HepG2 (cell line): ENCODE data around the gene ZXDC. TPM values are rescaled to one million over a fixed set of nuclear protein-coding genes. Genes with fewer than 3 reads are reported as not detected.

Source experiments
- ATAC-seq: fragments of 200-7000 bp; cut with Tn5 transposase; 3 replicates; pipeline ENCODE4 v1.9.1; 2020; ENCODE audit warnings: mild to moderate bottlenecking, moderate library complexity
- BruUV-seq: library from RNA; stranded (reverse); fragments of 400-500 nt; replicated peaks from 2 replicates; lab custom pipeline; 2021; lab: Mats Ljungman, UMichigan
- CTCF ChIA-PET: fragments of 300-600 bp; formaldehyde crosslinking; extraction: SDS; loops from one replicate; lab custom pipeline; 2021; ENCODE audit warnings: low total read pairs, inconsistent platforms, low intra/inter-chr PET ratio; lab: Yijun Ruan, JAX
- POLR2A ChIA-PET: fragments of 350-600 bp; sonication (Branson Sonifier 250); formaldehyde crosslinking; loops from one replicate; lab custom pipeline; 2020; ENCODE audit warnings: antibody characterized with exemption, inconsistent platforms; lab: Yijun Ruan, JAX
- DNase-seq: peaks from one replicate; pipeline ENCODE4 v3.0.0-alpha.2; 2015; ENCODE audit warnings: low spot score
- FAIRE-seq: peaks from 3 replicates; lab custom pipeline; 2011; peaks lifted over from hg19 to GRCh38; lab: Jason Lieb, UNC
- H2AFZ ChIP-seq: one replicate; pipeline ENCODE4 v1.6.1; 2011; ENCODE audit warnings: low read length, inconsistent platforms
- H3K27ac ChIP-seq: fragments of 300-600 bp; 3 replicates; pipeline ENCODE4 v1.8.0; 2011; ENCODE audit warnings: mixed run types, mild to moderate bottlenecking, mixed read lengths, low read length, inconsistent platforms; ENCODE audit not compliant: insufficient read depth; ENCODE audit errors: extremely low read length
- H3K27me3 ChIP-seq, 2 experiments: fragments of 200-600 bp in 1 of 2; 2 replicates in 1 of 2; 3 replicates in 1 of 2; pipeline versions ENCODE4 v1.6.0 to v1.8.0; 2011; ENCODE audit warnings: low read length in 2 of 2, mild to moderate bottlenecking in 2 of 2, moderate library complexity in 2 of 2, inconsistent platforms in 1 of 2; ENCODE audit not compliant: insufficient read depth in 2 of 2, control insufficient read depth in 1 of 2
- H3K36me3 ChIP-seq, 2 experiments: fragments of 200-600 bp in 1 of 2; replicated peaks in 1 of 2; 2 replicates in 1 of 2; 3 replicates in 1 of 2; pipeline versions ENCODE4 v1.5.1 to v1.8.0; 2011; ENCODE audit warnings: low read length in 2 of 2, inconsistent platforms in 1 of 2; ENCODE audit not compliant: insufficient read depth in 2 of 2, control insufficient read depth in 1 of 2
- H3K4me1 ChIP-seq: 2 replicates; pipeline ENCODE4 v1.5.1; 2012; ENCODE audit warnings: low read length, inconsistent platforms; ENCODE audit not compliant: insufficient read depth
- H3K4me2 ChIP-seq: 2 replicates; pipeline ENCODE4 v1.6.0; 2011; ENCODE audit warnings: low read depth, low read length, inconsistent platforms
- H3K4me3 ChIP-seq, 3 experiments: fragments of 200-600 bp in 1 of 3; sonication (generic), shearing (Covaris generic) in 1 of 3; replicated peaks in 1 of 3; 2 replicates each; pipeline ENCODE4 v1.5.1; 2011 to 2016; ENCODE audit warnings: low read length in 3 of 3, inconsistent platforms in 2 of 3, low read depth in 2 of 3, mild to moderate bottlenecking in 2 of 3, control low read depth in 1 of 3, mixed read lengths in 1 of 3; ENCODE audit not compliant: insufficient read depth in 1 of 3
- H3K79me2 ChIP-seq: one replicate; pipeline ENCODE4 v1.6.1; 2011; ENCODE audit warnings: low read length, inconsistent platforms; ENCODE audit not compliant: insufficient read depth
- H3K9ac ChIP-seq: 2 replicates; pipeline ENCODE4 v1.6.0; 2011; ENCODE audit warnings: mild to moderate bottlenecking, low read depth, low read length, inconsistent platforms; ENCODE audit not compliant: insufficient read depth
- H3K9me3 ChIP-seq: 2 replicates; pipeline ENCODE4 v1.5.1; 2012; ENCODE audit warnings: mild to moderate bottlenecking, low read length
- H4K20me1 ChIP-seq: 2 replicates; pipeline ENCODE4 v1.6.0; 2011; ENCODE audit warnings: inconsistent platforms, mild to moderate bottlenecking, low read length, moderate library complexity; ENCODE audit not compliant: insufficient read depth
- ELF1 ChIP-seq: sonication (generic); formaldehyde crosslinking; IDR thresholded peaks from 2 replicates; pipeline ENCODE4 v1.4.0; 2020; ENCODE audit warnings: missing genetic modification reagents
- FOXM1 ChIP-seq: sonication (generic); formaldehyde crosslinking; IDR thresholded peaks from 2 replicates; pipeline ENCODE4 v1.5.0; 2020; ENCODE audit warnings: missing genetic modification reagents
- MAFG ChIP-seq: sonication (generic); formaldehyde crosslinking; IDR thresholded peaks from 2 replicates; pipeline ENCODE4 v1.5.1; 2020; ENCODE audit warnings: mild to moderate bottlenecking, missing genetic modification reagents
- NFYC ChIP-seq: IDR thresholded peaks from 2 replicates; pipeline ENCODE4 v1.6.1; 2016; ENCODE audit warnings: missing genetic modification reagents, missing compliant biosample characterization
- PAX8 ChIP-seq: sonication (generic); formaldehyde crosslinking; IDR thresholded peaks from 2 replicates; pipeline ENCODE4 v1.8.0; 2022; ENCODE audit warnings: mild to moderate bottlenecking, missing genetic modification reagents, borderline replicate concordance
- ZNF567 ChIP-seq: sonication (generic); formaldehyde crosslinking; IDR thresholded peaks from 2 replicates; pipeline ENCODE4 v1.8.1; 2023; ENCODE audit warnings: mild to moderate bottlenecking, missing genetic modification reagents, borderline replicate concordance
- ZNF652 ChIP-seq: IDR thresholded peaks from 2 replicates; pipeline ENCODE4 v1.6.1; 2016; ENCODE audit warnings: low read depth, borderline replicate concordance
- WGBS: methylation state at CpG from one replicate; pipeline ENCODE4 v1.1.6; 2017; ENCODE audit warnings: low lambda C conversion rate; 5-methylcytosine and 5-hydroxymethylcytosine counted together
- in situ Hi-C: cut with HindIII; loops from 2 replicates; pipeline ENCODE4 v1.10.0; 2017; ENCODE audit warnings: low pct_unique_long_range_greater_than_20kb; ENCODE audit not compliant: extremely low pct_ligation_motif_present
- intact Hi-C: fragments of 100-400 bp; cut with micrococcal nuclease; formaldehyde crosslinking; loops from one replicate; pipeline ENCODE4 v1.10.0; 2022; ENCODE audit not compliant: unreplicated experiment
- polyA plus RNA-seq, 8 experiments: library from polyadenylated mRNA; depleted of rRNA in 3 of 8; stranded (reverse) in 7 of 8; unstranded in 1 of 8; fragments of >200 nt; fragmentation: Illumina TruSeq in 4 of 8; extraction: Trizol in 4 of 8; gene quantifications; 2 replicates each; pipeline versions ENCODE4 v1.2.1 to v1.2.3, GENCODE V29; 2011 to 2016; ENCODE audit warnings: low read depth in 4 of 8, missing spikeins in 1 of 8, mixed read lengths in 1 of 8; ENCODE audit not compliant: insufficient read depth in 1 of 8
- total RNA-seq, 5 experiments: library from RNA; depleted of rRNA; stranded (reverse); fragments of >200 nt; fragmentation: Illumina TruSeq; extraction: Trizol; gene quantifications; 2 replicates each; pipeline ENCODE4 v1.2.3, GENCODE V29; 2016; ENCODE audit warnings: low read depth in 1 of 5
- TF ChIP-seq, protein P1 (sequence below): sonication (generic); formaldehyde crosslinking; IDR thresholded peaks from 2 replicates; pipeline ENCODE4 v1.8.0; 2022; ENCODE audit warnings: missing genetic modification reagents, mild to moderate bottlenecking, inconsistent platforms, borderline replicate concordance
- TF ChIP-seq, protein P2 (sequence below): sonication (generic); formaldehyde crosslinking; IDR thresholded peaks from 2 replicates; pipeline ENCODE4 v1.4.0; 2020; ENCODE audit warnings: missing genetic modification reagents, low read depth, mild to moderate bottlenecking, borderline replicate concordance
- TF ChIP-seq, protein P3 (sequence below): sonication (generic); formaldehyde crosslinking; IDR thresholded peaks from 2 replicates; pipeline ENCODE4 v1.4.0; 2020; ENCODE audit warnings: missing genetic modification reagents, borderline replicate concordance

ZXDC gene
- total and polyA plus RNA-seq, 2 of the 13 experiments (the other 11 are each of a cell fraction or from before 2014, with no cell fraction given) = 17.6 to 21.2 TPM

DNA sequence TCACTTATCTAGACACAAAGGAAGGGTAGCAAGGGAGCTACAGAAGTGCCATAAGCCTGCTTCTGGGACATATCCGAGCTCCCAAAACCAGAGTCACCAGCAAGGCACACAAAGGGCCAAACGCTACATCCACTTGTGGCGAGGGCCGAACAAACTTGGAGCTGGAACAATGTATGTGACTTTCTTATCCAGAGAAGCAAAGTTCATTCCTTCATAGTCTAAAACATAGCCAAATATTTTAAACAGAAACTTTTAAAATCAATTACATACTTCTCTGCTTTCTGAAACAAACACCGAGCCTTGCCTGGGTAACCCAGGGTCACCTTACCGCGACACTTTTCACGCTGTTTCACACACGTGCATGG, 15.9 kb downstream of the ZXDC start:
- H3K36me3 ChIP-seq = peaks cover 43 to 85% of the 10 kb centered on the region in 2 experiments
- peaks cover 16% of the 10 kb centered on the region for H3K79me2 ChIP-seq
- WGBS = 98% methylated on average over 9 of the region's 9 CpGs
- no peak overlapping the region for H3K4me2 ChIP-seq
- FAIRE-seq (no peak), DNase-seq (no peak), ATAC-seq (no peak)
- CTCF ChIA-PET = no interaction called here
- BruUV-seq = no TSS peak
- no peak overlapping the region for H3K4me3 ChIP-seq
- H4K20me1 ChIP-seq = peaks cover 8% of the 10 kb centered on the region; the same call in 1 of the 2 replicates
- POLR2A ChIA-PET = interaction anchor here (1.4 kb wide), 1 partner anchor 12 kb away, joined by 3 read pairs; no protein-coding TSS in a partner anchor
- H3K9ac ChIP-seq = no peak overlapping the region
- peaks cover 10% of the 10 kb centered on the region for H3K4me1 ChIP-seq
- TF ChIP-seq, protein P1, sequence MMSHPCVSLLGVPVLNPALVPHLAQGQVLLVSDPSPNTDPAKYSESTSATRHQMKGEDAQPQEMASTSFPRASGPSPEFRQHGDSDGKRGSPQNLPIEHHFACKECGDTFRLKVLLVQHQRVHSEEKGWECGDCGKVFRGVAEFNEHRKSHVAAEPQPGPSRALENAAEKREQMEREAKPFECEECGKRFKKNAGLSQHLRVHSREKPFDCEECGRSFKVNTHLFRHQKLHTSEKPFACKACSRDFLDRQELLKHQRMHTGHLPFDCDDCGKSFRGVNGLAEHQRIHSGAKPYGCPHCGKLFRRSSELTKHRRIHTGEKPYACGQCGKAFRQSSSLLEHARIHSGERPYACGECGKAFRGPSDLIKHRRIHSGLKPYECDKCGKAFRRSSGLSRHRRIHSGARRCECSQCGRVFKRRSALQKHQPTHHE = no peak
- TF ChIP-seq, protein P2, sequence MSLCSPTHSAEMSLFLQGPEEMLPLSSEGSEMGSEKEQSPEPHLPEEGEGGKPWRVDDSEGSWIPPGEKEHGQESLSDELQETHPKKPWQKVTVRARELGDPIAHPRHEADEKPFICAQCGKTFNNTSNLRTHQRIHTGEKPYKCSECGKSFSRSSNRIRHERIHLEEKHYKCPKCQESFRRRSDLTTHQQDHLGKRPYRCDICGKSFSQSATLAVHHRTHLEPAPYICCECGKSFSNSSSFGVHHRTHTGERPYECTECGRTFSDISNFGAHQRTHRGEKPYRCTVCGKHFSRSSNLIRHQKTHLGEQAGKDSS = no peak
- TF ChIP-seq ELF1 (CRISPR knock-in tag) (no peak), FOXM1 (CRISPR knock-in tag) (no peak), ZNF652 (no peak), MAFG (CRISPR knock-in tag) (no peak), NFYC (CRISPR knock-in tag) (no peak), ZNF567 (CRISPR knock-in tag) (no peak), PAX8 (CRISPR knock-in tag) (no peak)
- TF ChIP-seq, protein P3, sequence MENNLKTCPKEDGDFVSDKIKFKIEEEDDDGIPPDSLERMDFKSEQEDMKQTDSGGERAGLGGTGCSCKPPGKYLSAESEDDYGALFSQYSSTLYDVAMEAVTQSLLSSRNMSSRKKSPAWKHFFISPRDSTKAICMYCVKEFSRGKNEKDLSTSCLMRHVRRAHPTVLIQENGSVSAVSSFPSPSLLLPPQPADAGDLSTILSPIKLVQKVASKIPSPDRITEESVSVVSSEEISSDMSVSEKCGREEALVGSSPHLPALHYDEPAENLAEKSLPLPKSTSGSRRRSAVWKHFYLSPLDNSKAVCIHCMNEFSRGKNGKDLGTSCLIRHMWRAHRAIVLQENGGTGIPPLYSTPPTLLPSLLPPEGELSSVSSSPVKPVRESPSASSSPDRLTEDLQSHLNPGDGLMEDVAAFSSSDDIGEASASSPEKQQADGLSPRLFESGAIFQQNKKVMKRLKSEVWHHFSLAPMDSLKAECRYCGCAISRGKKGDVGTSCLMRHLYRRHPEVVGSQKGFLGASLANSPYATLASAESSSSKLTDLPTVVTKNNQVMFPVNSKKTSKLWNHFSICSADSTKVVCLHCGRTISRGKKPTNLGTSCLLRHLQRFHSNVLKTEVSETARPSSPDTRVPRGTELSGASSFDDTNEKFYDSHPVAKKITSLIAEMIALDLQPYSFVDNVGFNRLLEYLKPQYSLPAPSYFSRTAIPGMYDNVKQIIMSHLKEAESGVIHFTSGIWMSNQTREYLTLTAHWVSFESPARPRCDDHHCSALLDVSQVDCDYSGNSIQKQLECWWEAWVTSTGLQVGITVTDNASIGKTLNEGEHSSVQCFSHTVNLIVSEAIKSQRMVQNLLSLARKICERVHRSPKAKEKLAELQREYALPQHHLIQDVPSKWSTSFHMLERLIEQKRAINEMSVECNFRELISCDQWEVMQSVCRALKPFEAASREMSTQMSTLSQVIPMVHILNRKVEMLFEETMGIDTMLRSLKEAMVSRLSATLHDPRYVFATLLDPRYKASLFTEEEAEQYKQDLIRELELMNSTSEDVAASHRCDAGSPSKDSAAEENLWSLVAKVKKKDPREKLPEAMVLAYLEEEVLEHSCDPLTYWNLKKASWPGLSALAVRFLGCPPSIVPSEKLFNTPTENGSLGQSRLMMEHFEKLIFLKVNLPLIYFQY (CRISPR knock-in tag) = no peak
- intact Hi-C loops (no loop called here), in situ Hi-C loops (no loop called here)
- H3K27me3 ChIP-seq = no peaks in the 10 kb centered on the region
- H3K9me3 ChIP-seq = no peaks in the 10 kb centered on the region
- no peak overlapping the region for H2AFZ ChIP-seq
- H3K27ac ChIP-seq = no peak overlapping the region
